Adrenal gland (tissue), 12 donors: ENCODE data around the gene C15orf61. TPM values are rescaled to one million over a fixed set of nuclear protein-coding genes. Genes with fewer than 3 reads are reported as not detected.

Experiments
- DNase-seq, 7 donors: peaks; one replicate each; pipeline ENCODE4 v3.0.0-alpha.2; 2019 to 2020
- H3K27ac ChIP-seq, 5 donors: fragments of 200-600 bp; sonication (generic) in 4 of 5; 1 replicate in 3 of 5; 2 replicates in 2 of 5; pipeline versions ENCODE4 v1.5.1 to v1.8.0; 2016 to 2020; ENCODE audit warnings: mild to moderate bottlenecking in 1 of 5
- H3K27me3 ChIP-seq: fragments of 200-600 bp; 2 replicates; pipeline ENCODE4 v1.8.0; 2021
- H3K36me3 ChIP-seq, 2 donors: fragments of 200-600 bp; replicated peaks in 1 of 2; 1 replicate in 1 of 2; 2 replicates in 1 of 2; pipeline versions ENCODE4 v1.5.1 to v1.8.0; 2018 to 2022
- H3K4me1 ChIP-seq, 2 donors: fragments of 200-600 bp; replicated peaks in 1 of 2; 1 replicate in 1 of 2; 2 replicates in 1 of 2; pipeline versions ENCODE4 v1.5.1 to v1.8.0; 2018 to 2021
- H3K4me3 ChIP-seq, 4 donors: fragments of 200-600 bp; sonication (generic) in 3 of 4; one replicate each; pipeline ENCODE4 v1.5.1; 2016 to 2018
- H3K9me3 ChIP-seq, 3 donors: fragments of 200-600 bp; sonication (generic) in 1 of 3; replicated peaks in 1 of 3; 1 replicate in 2 of 3; 2 replicates in 1 of 3; pipeline versions ENCODE4 v1.5.1 to v1.8.0; 2016 to 2021
- CTCF ChIP-seq, 6 experiments: fragments of 450-650 bp in 4 of 6; fragments of 200-600 bp in 2 of 6; sonication (generic) in 1 of 6; IDR thresholded peaks; 1 replicate in 5 of 6; 2 replicates in 1 of 6; pipeline versions ENCODE4 v1.5.1 to v1.8.0; 2016 to 2021; ENCODE audit warnings: antibody characterized with exemption in 6 of 6, mild to moderate bottlenecking in 2 of 6, moderate library complexity in 1 of 6
- POLR2A ChIP-seq, 2 donors: fragments of 450-650 bp; IDR thresholded peaks; one replicate each; pipeline ENCODE4 v1.6.1; 2017; ENCODE audit warnings: antibody characterized with exemption in 2 of 2, mild to moderate bottlenecking in 2 of 2, moderate library complexity in 1 of 2
- WGBS, 4 donors: extraction: QIAGEN DNeasy Blood & Tissue Kit in 2 of 4; methylation state at CpG; one replicate each; pipeline versions ENCODE4 v1.1.5 to v1.1.7; 2013 to 2017; 5-methylcytosine and 5-hydroxymethylcytosine counted together
- intact Hi-C, 2 donors: fragments of 100-400 bp; cut with DNase I; formaldehyde crosslinking; loops; one replicate each; pipeline versions ENCODE4 v1.14.1 to v1.15.0; 2022 to 2023
- polyA plus RNA-seq, 3 donors: library from polyadenylated mRNA; stranded (reverse); fragments of 200-250 nt in 2 of 3; fragments of 350-450 nt in 1 of 3; fragmentation: Illumina TruSeq in 1 of 3; extraction: RNeasy Lipid Tissue Mini Kit (QIAGEN cat#74804) in 1 of 3; gene quantifications; one replicate each; pipeline ENCODE4 v1.2.3, GENCODE V29; 2013 to 2014
- total RNA-seq, 9 donors: library from RNA; depleted of rRNA in 4 of 9; stranded (reverse); fragments of >200 nt in 4 of 9; fragments of 120-200 nt in 1 of 9; fragmentation: NEBNext Ultra II Directional in 1 of 9; extraction: Animal tissue kit (Norgen Biotek cat#: 25700) in 1 of 9; gene quantifications; one replicate each; pipeline versions ENCODE4 v1.1.0 to v1.2.4, GENCODE V29; 2013 to 2023
- donor health status: healthy with polysubstance abuse.
- donor health status: Bipolar disorder and iron deficiency.
- donor health status: DM: yes; HTN: yes; CAD: no.
- donor health status: DM: no; HTN: no; CAD: no.
- donor health status: DM: no; HTN: no; CAD: no.
- donor health status: DM: yes; HTN: yes; CAD: no.

Gene C15orf61
- total and polyA plus RNA-seq, 12 donors, result 1.2 to 8.3 (median 4.3) TPM

- H3K27me3 ChIP-seq, result no peaks in the 10 kb centered on the region
- intact Hi-C loops, result no loop called here
- H3K27ac ChIP-seq, result peak overlapping the region in 3 of 5 donors; percentile 28 to 72 (median 46)
- H3K4me3 ChIP-seq, result no peak overlapping the region
- DNase-seq, result no peak
- peaks cover 0 to 4% of the 10 kb centered on the region in 2 donors for H3K36me3 ChIP-seq
- H3K9me3 ChIP-seq, result no peaks in the 10 kb centered on the region
- WGBS, 4 donors, result 55 to 78% (median 71%) methylated on average over 3 of the region's 3 CpGs
- no peak for TF ChIP-seq CTCF (IDR thresholded peaks at IDR 0.05)
- no peak for TF ChIP-seq POLR2A (IDR thresholded peaks at IDR 0.05)
- H3K4me1 ChIP-seq, result peaks cover 15 to 31% of the 10 kb centered on the region in 2 donors
Measured at GRCh38 chr15:67547836-67548235, 26.9 kb downstream of the C15orf61 start.

- intact Hi-C loops, result no loop called here
- DNase-seq, result no peak
- no peaks in the 10 kb centered on the region for H3K27me3 ChIP-seq
- no peaks in the 10 kb centered on the region for H3K9me3 ChIP-seq
- H3K27ac ChIP-seq, result peak overlapping the region in 3 of 5 donors; percentile 36 to 72 (median 46)
- 46 to 48% (median 46%) methylated on average over 2 of the region's 2 CpGs for WGBS, 4 donors
- H3K4me3 ChIP-seq, result no peak overlapping the region
- H3K36me3 ChIP-seq, result peaks cover 0 to 4% of the 10 kb centered on the region in 2 donors
- H3K4me1 ChIP-seq, result peaks cover 12 to 31% of the 10 kb centered on the region in 2 donors
- TF ChIP-seq POLR2A (IDR thresholded peaks at IDR 0.05) (no peak), CTCF (IDR thresholded peaks at IDR 0.05) (no peak)
Measured at GRCh38 chr15:67548236-67548852, 27.4 kb downstream of the C15orf61 start.

GRCh38 chr15:67548862-67549651 lies 28.1 kb downstream of the C15orf61 start:
- Histone ChIP-seq H3K36me3 (peaks cover 0 to 4% of the 10 kb centered on the region in 2 donors), H3K27ac (peak overlapping the region in 2 of 5 donors; percentile 36 to 46), H3K9me3 (no peaks in the 10 kb centered on the region), H3K4me3 (no peak overlapping the region), H3K4me1 (peaks cover 5 to 24% of the 10 kb centered on the region in 2 donors), H3K27me3 (no peaks in the 10 kb centered on the region)
- 69 to 92% (median 84%) methylated on average over 8 of the region's 8 CpGs for WGBS, 4 donors
- peak in 2 of 7 donors; percentile 23 to 74 for DNase-seq
- intact Hi-C loops, result no loop called here
- TF ChIP-seq POLR2A (IDR thresholded peaks at IDR 0.05) (no peak), CTCF (IDR thresholded peaks at IDR 0.05) (no peak)

- Histone ChIP-seq H3K4me3 (no peak overlapping the region), H3K9me3 (no peaks in the 10 kb centered on the region), H3K27me3 (no peaks in the 10 kb centered on the region), H3K4me1 (peaks cover 3 to 17% of the 10 kb centered on the region in 2 donors), H3K36me3 (peaks cover 0 to 4% of the 10 kb centered on the region in 2 donors), H3K27ac (peak overlapping the region in 1 of 5 donors; percentile 4)
- no peak for TF ChIP-seq CTCF (IDR thresholded peaks at IDR 0.05)
- no peak for TF ChIP-seq POLR2A (IDR thresholded peaks at IDR 0.05)
- intact Hi-C loops, result no loop called here
- 70 to 82% (median 73%) methylated on average over 3 of the region's 3 CpGs for WGBS, 4 donors
- DNase-seq, result no peak
Measured at GRCh38 chr15:67549736-67550135, 28.8 kb downstream of the C15orf61 start.
